HCT116 (cell line): ENCODE results near the gene SPSB3.

ENCODE experiments used
- ATF3 ChIP-seq: IDR thresholded peaks from 2 replicates; pipeline ENCODE4 v1.6.1; 2012
- CTCF ChIP-seq, 3 experiments: fragments of 200-600 bp in 1 of 3; sonication (generic) in 1 of 3; IDR thresholded peaks in 2 of 3; conservative IDR thresholded peaks in 1 of 3; 2 replicates each; pipeline ENCODE4 v1.5.1; 2012 to 2017; ENCODE audit warnings: low read depth in 2 of 3, low read length in 2 of 3, antibody characterized with exemption in 1 of 3, borderline replicate concordance in 1 of 3, control low read depth in 1 of 3, mild to moderate bottlenecking in 1 of 3, mixed read lengths in 1 of 3, mixed run types in 1 of 3, moderate library complexity in 1 of 3; ENCODE audit not compliant: insufficient read depth in 1 of 3
- POLR2A ChIP-seq: IDR thresholded peaks from 2 replicates; pipeline ENCODE4 v1.7.0; 2011; ENCODE audit warnings: borderline replicate concordance; ENCODE audit not compliant: insufficient read depth, insufficient read length; ENCODE audit errors: extremely low read depth
- POLR2AphosphoS5 ChIP-seq: IDR thresholded peaks from 2 replicates; pipeline ENCODE4 v1.6.1; 2011; ENCODE audit warnings: mild to moderate bottlenecking, low read depth, low read length, moderate library complexity
- REST ChIP-seq: IDR thresholded peaks from 2 replicates; pipeline ENCODE4 v1.6.1; 2012; ENCODE audit warnings: low read depth
- TCF7L2 ChIP-seq: IDR thresholded peaks from 2 replicates; pipeline ENCODE4 v1.7.0; 2011; ENCODE audit warnings: borderline replicate concordance, inconsistent platforms; ENCODE audit not compliant: insufficient read depth, insufficient read length; ENCODE audit errors: extremely low read depth
- ZFX ChIP-seq: fragments of 450-650 bp; IDR thresholded peaks from 2 replicates; pipeline ENCODE4 v1.6.1; 2017
- ZNF274 ChIP-seq: fragments of 200-500 bp; sonication (Bioruptor generic); IDR thresholded peaks from 2 replicates; pipeline ENCODE4 v1.6.1; 2014; ENCODE audit warnings: mild to moderate bottlenecking, low read depth, low read length, inconsistent platforms

- TF ChIP-seq ZNF274 = no peak
- TF ChIP-seq CTCF (IDR thresholded peaks at IDR 0.05 in 2 of 3, conservative IDR thresholded peaks at IDR 0.05 in 1 of 3; ENCODE audit: borderline replicate concordance in 1 of 3, insufficient read depth in 1 of 3, low read depth in 2 of 3, low read length in 2 of 3) = no peak
- TF ChIP-seq POLR2AphosphoS5 = no peak
- TF ChIP-seq REST = no peak
- no peak for TF ChIP-seq ZFX
- TF ChIP-seq TCF7L2 = no peak
- no peak for TF ChIP-seq POLR2A
- TF ChIP-seq ATF3 = no peak
These were observed 7.9 kb upstream of the SPSB3 start for GRCh38 chr16:1790261-1790610.
